HG02678 (cell line): Measurements from ENCODE around the gene ZNF442.
"Not testable (repeated sequence)": the region's sequence is repeated elsewhere in the genome, so short reads cannot be mapped to it uniquely, and the experiment has no call there.

Source experiments
- ATAC-seq: cut with Tn5 transposase; IDR thresholded peaks from one replicate; pipeline ENCODE4 v1.9.1; 2021; ENCODE audit warnings: mild to moderate bottlenecking, moderate library complexity; ENCODE audit not compliant: unreplicated experiment

Gene ZNF442

DNA sequence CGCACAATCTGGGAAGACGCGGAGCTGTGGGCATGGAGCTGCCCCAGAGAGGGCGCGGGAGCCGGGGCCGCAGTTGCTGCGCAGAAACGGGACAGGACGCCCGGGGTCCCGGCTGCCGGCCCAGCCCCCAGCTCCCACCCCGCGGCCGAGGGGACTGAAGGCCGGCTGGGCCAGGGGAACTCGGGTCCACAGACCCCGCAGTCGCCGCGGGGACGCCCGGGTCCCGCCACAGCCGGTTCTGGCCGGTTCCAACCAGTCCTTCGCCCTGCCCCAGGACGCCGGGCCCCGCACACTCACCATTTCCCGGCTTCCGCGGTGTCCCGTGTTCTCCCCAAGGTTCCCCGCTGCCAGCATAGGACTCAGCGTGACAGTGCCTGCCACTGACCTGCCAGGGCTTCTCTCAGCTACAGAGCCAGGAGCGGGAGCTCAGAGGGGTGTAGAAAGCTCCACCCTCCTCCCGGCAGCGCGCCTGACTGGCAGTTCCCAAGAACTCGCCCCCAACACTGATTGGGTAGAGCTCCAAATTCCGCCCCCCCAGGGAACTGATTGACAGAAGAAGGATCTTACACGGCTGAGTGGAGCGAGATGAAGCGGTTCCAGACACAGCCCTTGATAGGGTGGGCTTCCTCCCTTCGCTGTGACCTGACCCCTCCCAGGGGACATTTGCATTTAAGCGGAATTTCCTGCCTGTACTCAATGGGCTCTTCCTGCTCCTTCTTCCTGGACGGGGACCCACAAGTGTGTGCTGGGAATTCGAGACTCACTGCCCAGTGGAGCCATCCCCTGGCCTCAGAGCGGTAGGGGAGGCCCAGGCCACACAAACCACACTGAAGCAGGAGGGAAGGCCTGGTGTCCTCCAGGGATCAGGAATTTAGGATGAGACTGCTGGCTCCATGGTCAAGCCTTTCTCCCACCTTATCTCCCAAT is at the start of gene ZNF442:
TSS of gene ZNF442 (minus strand) at position 448 of the 927 bp plus-strand sequence. CDS start 2,052 bp downstream, outside the sequence.
- ATAC-seq, result peak; percentile 95

DNA sequence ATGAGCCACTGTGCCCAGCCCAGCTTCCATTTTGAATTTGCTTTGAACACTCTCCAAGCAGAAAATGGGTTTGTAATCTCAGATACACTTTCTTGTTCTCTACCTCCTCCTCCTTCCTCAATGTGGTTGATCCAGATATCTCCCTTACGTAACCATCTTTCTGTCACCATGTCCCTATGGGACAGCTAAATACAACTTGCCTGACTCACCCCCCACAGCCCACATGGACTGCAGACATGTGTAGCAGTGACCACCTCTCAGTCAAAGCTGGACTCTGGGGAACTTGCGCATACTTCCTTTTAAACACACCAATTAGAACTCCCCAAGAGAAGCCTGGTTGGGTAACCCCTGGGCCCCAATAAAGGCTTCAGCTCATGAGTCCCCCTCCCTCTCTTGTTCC is 46.4 kb upstream of the ZNF442 start:
- ATAC-seq, result no peak

DNA sequence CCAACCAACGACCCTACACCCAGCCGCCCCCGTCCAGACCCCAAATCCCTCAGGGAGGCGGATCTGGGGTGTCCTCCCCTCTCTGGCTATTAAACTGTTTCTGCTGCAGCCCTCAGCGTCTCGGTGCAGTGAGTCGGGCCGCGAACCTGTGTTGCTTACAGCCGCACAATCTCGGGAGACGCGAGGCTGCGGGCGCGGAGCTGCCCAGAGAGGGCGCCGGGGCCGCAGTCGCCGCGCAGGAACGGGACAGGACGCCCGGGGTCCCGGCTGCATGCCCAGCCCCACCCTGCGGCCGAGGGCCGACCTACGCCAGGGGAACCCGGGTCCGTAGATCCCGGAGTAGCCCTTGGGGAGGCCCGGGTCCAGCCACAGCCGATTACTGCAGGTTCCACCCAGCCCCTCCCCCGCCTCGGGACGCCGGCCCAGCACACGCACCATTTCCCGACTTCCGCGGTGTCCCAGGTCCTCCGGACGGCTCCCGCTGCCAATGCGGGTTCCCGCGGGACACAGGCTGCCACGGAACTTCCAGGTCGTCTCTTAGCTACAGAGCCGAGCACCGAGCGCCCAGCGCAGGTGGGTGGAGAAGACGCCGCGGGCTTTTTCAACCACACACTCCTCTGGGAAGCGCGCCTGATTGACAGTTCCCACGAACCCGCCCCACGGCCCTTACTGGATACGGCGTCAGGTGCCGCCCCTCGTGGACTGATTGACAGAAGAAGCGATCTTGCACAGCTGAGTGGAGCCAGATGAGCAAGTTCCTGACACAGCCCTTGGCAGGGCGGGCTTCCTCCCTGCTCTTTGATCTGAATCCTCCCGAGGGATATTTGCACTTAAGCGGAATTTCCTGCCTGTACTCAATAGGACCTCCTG is 35.4 kb upstream of the ZNF442 start, which contains the start of gene ZNF799:
TSS of gene ZNF799 (minus strand) at position 639 of the 870 bp plus-strand sequence. CDS start at position 438, 201 bp downstream.
- peak; percentile 88 for ATAC-seq

DNA sequence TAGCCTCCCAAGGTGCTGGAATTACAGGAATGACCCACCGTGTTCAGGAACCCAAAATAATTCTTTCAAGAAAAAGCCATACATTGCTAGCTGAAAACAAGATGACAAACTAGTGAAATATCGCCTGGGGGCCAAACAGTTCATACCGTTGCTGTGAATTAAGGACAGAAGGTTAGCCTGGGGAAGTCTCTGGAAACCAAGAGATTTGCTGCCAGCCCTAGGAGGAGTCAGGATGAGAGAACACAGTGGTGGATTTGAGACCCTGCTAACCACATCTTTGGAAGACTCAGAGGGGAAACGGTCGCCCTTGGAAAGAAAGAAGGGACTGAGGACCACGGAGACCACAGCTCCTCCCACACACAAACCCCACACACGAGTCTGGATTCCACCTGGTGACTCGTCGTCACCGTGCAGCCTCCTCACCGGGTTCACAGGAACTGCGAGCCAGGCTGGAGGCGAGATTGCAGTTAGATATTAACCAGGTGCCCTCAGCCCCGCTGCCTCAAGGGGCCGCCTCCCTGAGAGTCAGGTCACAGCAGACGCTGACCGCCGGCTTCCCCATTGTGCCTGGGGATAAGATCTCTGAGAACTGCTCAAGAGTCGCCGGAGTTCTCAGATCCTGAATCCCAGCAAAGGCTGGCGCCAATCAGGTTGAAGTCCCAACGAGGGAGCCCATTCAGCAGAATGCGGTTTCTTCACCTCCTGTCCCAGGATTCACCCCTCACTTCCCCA is 34.6 kb upstream of the ZNF442 start:
- peak; percentile 38 for ATAC-seq

DNA sequence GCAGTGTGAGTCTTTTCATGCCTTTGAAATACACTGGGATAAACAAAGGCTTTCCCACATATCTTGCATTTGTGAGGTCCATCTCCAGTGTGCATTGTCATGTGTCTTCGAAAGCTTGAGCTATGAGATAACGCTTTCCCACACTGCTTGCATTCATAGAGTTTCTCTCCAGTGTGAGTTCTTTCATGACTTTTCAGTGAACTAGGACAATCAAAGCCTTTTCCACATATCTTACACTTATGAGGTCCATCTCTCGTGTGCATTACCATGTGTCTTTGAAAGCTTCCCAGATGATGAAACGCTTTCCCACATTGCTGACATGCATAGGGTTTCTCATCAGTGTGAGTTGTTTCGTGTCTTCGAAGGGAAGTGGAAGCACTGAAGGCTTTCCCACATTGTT is 25.7 kb upstream of the ZNF442 start:
- ATAC-seq, result not testable (repeated sequence)

DNA sequence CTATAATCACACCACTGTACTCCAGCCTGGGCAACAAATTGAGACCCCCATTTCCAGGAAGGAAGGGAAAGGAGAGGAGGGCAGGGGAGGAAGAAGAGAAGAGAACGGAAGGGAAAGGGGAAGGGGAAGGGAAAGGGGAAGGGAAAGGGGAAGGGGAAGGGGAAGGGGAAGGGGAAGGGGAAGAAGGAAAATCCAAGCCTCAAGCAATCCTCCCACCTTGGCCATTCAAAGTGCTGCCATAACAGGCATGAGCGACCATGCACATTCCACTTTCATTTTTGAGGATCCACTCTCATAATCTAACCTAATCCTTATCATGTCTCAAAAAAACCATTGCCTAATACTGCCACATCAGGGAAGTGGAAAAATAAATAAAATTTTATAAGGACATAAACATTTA is 20.9 kb upstream of the ZNF442 start:
- ATAC-seq, result not testable (repeated sequence)

DNA sequence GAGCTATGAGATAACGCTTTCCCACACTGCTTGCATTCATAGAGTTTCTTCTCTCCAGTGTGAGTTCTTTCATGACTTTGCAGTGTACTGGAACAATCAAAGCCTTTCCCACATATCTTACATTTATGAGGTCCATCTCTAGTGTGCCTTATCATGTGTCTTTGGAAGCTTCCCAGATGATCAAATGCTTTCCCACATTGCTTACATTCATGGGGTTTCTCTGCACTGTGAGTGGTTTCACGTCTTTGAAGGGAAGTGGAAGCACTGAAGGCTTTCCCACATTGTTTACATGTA is 14.9 kb upstream of the ZNF442 start:
- no peak for ATAC-seq

DNA sequence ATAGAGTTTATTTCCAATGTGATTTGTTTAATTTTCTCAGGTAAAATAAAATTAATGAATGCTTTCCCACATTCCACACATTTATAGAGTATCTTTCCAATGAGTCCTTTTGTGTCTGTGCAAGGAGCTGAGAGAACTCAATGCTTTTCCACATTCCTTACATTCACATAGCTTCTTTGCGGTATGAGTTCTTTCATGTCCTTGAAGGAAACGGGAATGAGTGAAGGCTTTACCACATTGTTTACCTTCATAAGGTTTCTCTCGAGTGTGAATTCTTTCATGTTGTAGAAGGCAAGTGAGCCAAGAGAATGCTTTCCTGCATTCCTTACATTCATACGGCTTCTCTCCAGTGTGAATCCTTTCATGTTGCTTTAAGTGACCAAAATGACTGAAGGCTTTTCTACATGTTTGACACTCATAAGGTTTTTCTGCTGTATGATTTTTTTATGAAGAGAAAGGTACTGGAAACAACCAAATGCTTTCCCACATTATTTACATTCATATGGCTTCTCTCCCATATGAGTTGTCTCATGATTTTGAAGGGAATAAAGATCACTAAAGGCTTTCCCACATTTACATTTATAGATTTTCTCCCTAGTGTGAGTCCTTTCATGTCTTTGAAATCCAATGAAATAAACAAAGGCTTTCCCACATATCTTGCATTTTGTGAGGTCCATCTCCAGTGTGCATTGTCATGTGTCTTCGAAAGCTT is 14.4 kb upstream of the ZNF442 start:
- no peak for ATAC-seq

DNA sequence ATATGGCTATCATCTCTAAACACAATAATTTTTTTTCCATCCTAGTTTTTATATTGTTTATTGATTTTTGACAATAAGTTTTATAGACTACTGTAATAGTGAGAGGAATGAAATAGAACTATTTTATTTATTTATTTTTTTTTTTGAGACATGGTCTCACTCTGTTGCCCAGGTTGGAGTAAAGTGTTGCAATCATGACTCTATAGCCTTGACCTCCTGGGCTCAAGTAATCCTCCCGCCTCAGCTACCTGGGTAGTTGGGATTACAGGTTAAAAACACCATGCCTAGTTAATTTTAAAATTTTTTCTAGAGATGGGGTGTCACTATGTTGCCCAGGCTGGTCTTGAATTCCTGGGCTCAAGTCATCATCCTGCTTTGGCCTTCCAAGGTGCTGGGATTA is 8.5 kb upstream of the ZNF442 start:
- no peak for ATAC-seq

DNA sequence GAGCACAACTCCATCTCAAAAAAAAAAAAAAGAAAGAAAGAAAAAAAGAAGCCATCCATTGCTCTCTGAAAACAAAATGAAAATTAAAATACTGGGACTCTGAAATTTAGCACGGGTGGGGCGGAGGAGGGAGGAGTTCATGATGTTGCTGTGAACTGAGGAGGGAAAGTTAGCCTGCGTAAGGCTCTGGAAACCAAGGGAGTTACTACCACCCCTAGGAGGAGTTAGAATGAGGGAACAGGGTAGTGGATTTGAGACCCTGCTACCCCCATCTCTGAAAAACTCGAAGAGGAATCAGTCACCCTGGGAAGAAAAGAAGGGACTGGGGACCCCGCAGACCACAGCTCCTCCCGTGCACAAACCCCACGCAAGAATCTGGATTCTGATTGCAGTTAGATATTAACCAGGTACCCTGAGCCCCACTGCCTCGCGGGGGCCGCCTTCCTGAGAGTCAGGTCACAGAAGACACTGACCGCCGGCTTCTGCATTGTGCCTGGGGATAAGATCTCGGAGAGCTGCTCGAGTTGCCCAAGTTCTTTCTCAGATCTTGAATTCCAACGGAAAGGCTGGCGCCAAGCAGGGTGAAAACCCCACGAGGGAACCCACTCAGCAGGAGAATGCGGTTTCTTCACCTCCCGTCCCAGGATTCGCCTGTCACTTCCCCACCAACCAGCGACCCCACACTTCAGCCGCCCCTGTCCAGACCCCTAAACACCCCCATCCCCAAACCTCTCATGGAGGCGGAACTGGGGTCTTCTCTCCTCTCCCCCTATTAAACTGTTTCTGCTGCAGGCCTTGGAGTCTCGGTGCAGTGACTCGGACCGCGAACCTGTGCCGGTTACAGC is 870 bp downstream of the ZNF442 start:
- no peak for ATAC-seq

DNA sequence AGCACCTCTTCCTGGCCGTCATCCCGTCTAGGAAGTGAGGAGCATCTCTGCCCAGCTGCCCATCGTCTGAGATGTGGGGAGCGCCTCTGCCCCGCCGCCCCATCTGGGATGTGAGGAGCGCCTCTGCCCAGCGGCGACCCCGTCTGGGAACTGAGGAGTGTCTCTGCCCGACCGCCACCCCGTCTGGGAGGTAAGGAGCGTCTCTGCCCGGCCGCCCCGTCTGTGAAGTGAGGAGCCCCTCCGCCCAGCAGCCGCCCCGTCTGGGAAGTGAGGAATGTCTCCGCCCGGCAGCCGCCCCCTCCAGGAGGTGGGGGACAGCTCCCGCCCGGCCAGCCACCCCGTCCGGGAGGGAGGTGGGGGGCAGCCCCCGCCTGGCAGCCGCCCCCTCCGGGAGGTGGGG is 3.2 kb downstream of the ZNF442 start:
- not testable (repeated sequence) for ATAC-seq

DNA sequence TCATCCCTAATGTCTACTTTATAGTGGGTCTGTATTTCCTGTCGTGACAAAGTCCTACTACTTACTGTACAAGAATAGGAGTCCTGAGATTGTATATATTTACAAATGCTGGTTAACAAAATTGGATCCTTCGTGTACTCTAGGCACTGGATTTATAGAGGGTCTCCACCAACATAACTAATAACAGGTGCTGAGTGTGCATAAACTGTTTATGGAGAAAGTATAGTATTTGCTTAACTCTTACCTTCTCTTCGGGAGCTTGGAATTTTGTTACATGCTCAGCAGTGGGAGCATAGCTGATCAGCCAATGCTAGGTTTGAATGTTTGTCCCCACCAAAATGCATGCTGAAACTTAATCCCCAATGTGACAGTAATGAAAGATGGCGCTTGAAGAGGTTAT is 12.1 kb downstream of the ZNF442 start:
- ATAC-seq, result no peak

DNA sequence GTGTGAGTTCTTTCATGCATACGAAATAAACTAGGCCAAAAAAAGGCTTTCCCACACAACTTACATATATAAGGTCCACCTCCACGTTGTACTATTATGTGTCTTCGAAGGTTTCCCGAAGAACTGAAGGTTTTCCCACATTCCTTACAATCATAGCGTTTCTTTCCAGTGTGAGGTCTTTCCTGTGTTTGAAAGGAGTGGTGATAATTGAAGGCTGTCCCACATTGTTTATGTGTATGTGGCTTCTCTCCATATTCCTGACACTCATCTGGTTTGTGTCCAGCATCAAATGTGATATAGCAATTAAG is 14.6 kb downstream of the ZNF442 start:
- no peak for ATAC-seq

DNA sequence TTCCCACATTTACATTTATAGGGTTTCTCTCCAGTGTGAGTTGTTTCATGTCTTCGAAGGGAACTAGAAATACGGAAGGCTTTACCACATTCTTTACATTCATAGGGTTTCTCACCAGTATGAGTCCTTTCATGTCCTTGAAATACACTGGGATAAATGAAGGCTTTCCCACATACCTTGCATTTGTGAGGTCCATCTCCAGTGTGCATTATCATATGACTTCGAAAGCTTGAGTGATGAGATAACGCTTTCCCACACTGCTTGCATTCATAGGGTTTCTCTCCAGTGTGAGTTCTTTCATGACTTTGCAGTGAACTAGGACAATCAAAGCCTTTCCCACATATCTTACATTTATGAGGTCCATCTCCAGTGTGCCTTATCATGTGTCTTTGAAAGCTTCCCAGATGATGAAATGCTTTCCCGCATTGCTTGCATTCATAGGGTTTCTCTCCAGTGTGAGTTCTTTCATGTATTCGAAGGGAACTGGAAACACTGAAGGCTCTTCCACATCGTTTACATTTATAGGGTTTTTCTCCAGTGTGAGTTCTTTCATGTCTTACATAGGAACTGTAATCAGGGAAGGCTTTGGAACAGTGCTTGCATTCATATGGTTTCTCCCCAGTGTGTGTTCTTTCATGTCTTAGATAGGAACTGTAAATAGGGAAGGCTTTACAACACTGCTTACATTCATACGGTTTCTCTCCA is 15.1 kb downstream of the ZNF442 start:
- no peak for ATAC-seq

DNA sequence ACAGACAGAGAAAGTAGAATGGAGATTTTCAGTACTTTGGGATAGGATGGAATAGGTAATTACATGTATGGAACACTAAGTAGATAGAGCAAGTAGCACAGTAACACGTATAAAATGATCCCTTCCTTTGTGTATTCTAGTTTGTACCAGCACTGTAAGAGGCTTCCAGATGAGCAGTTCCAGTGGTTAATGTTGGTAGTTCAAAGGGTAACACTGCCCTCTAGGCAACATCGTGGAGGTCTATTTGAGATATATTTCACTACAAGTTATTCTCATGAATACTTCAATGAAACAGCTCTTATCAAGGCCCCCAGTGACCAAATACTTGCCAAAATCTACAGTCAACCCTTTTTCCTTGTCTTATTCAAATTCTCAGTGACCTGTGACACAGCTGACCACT is 18.6 kb downstream of the ZNF442 start:
- ATAC-seq, result no peak

DNA sequence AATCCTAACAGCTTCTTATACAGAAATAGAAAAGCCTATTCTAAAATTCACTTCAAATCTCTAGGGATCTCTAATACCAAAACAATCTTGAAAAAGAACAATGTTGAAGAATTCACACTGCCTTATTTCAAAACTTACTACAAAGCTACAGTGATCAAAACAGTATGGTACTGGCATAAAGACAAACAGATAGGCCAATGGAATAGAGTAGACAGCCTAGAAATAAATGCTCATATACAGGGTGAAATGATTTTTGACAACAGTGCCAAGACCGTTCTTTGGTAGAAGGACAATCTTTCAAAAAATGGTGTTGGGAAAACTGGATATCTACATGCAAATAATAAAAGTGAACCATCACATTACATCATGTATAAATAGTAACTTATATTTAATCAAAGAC is 20.3 kb downstream of the ZNF442 start:
- no peak for ATAC-seq

DNA sequence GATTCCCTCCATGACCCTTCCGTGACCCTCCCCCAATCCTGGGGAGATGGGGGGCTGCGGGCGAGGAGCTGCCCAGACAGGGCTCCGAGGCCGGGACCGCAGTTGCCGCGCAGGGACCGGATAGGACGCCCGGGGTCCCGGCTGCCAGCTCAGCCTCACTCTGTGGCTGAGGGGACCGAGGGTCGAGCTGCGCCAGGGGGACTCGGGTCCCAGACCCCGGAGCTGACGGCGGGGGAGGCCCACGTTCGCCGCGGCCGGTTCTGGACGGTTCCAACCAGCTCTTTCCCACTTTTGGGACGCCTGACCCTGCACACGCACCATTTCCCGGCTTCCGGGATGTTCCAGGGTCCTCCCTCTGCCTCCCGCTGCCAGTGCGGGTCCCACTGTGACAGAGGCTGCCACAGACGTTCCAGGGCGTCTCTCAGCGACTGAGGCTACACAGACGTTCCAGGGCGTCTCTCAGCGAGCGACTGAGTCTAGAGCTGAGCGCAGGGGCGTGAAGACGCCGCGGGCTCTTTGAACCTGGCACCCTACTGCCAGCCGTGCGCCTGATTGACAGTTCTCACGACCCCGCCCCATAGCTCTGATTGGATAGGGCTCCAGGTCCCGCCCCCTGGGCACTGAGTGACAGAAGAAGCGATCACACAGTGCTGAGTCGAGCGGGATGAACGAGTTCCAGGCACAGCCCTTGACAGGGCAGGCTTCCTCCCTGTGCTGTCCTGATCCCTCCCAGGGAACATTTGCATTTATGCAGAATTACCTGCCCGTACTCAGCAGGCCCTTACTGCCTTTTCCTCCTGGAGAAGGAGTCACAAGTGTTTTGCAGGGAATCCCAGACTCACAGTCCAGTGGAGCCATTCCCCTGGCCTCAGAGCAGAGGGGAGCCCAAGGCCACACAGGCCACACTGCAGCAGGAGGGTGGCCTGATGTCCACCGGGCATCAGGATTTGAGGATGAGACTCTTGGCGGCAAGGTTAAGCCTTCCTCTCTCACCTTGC is 32.0 kb downstream of the ZNF442 start, which contains the start of gene ZNF563:
TSS of gene ZNF563 (minus strand) at position 472 of the 998 bp plus-strand sequence. CDS start at position 321, 151 bp downstream.
- peak; percentile 95 for ATAC-seq
